Forelimb muscle (tissue), 1 donor: ENCODE results near the gene ASCL3. TPM values are rescaled to one million over a fixed set of nuclear protein-coding genes. Genes with fewer than 3 reads are reported as not detected.
"Not testable (repeated sequence)": the region's sequence is repeated elsewhere in the genome, so short reads cannot be mapped to it uniquely, and the experiment has no call there.

ENCODE experiments used
- DNase-seq: peaks from one replicate; pipeline ENCODE4 v3.0.0-alpha.2; 2013; ENCODE audit warnings: low read depth
- polyA plus RNA-seq: library from polyadenylated mRNA; unstranded; fragments of 120-200 nt; gene quantifications from one replicate; pipeline ENCODE4 v1.2.1, GENCODE V29; 2013; ENCODE audit not compliant: insufficient read length

Gene ASCL3
- polyA plus RNA-seq, 1 donor: not detected

DNA sequence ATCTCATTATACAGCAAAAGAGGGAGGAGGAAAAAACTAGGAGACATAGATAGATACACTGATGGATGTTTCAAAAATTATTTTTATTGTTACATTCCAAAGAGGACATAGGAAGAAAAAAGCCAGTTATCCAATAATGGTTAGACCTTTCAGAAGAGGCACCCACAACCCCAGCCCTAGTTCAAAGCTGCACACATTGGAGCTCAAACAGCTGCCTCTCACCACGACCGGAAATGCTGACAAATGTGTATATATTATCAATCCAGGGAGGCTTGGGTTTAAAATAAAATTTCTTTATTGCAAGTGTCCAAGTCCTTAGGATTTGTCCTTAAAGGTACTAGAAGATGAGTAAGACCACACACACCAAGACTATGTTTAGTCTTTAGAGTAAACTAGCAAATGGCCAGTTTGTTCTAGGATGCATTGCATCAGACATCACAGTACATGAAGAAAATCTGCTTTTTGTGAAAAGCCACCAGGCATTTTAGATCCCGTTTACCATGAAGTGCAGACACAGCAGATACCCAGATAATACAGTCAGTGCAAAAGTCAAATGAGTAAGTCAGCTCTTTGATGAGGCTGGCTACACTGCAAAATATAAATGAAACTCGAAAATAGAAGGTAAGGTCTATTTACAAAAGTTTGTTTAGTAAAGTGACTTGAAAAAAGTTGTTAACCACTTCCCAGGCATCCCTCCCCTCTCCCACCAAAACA lies 4.6 kb upstream of the ASCL3 start:
- no peak for DNase-seq

DNA sequence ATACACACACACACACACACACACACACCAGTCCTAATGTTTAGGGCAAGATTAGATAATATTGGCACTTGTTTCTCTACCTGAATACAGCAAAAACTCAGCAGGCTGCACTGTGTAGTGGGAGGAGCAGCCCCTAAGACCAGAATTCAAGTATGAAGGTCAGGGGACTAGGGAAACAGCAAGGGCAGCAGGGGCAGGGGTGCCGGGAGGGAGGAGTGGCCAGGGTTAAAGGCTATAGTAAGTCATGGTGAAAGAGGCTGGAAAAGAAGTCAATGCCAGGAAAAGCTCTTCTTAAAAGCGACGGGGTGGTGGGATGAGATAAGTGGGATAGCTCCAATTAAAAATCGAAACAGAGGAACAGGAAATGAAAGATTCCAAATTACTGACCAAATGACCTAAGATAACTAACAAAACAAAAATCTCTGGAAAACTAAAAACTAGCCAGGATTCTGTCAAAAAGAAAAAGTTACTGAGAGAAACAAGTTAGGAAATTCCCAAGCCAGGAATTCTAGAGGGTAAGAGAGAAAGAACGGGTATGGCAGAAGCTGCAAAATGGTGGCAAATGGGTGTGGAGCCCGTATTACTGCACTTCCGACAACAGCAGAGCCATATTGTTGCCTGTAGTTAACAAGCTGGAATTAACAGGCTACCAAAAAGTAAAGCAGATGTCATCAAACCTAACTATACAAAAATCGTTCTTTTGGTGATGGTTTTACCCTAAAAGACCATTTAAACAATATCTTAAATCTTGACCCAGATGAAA lies 1.3 kb downstream of the ASCL3 start:
- no peak for DNase-seq

DNA sequence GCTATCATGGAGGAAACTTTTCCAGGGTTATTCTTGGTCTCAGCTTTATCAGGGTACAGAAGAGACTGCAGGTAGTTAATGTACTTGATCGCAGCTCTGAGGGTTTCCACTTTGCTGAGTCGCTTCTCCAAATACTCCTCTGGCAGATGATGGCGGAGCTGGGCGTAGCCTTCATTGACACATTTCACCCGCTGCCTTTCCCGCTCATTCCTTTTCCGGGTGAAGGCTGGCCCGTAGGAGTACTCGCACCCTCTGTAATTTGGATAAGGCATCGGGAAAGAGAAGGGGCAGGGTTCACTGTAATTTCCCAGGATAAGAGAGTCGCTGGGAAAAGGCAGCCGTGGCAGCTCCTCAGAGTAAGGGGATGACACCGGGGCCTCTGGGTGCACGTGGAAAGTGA lies 5.2 kb downstream of the ASCL3 start:
- DNase-seq: no peak

DNA sequence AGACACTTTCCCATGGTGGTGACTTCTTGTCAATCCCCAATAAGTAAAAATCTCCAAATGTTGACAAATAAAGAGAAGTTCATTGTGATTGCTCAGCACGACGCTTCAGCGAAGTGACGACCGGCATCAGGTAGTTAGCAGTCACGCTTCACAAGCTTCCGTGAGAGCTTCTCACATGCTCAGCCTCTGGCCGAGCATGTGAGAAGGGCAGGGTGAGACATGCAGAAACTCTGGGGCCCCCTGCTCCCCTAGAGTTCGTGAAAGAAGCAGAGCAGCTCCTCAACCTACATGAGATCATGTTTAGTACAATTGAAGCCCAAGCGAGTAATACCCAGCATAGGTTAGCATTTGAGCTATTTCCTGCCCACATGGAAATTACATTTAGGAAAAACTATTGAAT lies 5.7 kb downstream of the ASCL3 start:
- no peak for DNase-seq

DNA sequence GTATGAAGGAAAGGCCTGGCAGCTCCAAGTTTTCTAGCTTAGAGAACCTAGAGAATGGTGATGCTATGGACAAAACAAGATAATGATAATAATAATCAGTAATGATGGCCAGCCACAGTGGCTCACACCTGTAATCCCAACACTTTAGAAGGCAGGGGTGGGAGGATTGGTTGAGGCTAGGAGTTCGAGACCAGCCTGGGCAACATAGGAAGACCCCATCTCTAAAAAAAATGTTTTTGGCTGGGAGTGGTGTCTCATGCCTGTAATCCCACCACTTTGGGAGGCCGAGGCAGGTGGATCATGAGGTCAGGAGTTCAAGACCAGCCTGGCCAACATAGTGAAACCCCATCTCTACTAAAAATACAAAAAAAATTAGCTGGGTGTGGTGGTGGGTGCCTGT lies 7.0 kb downstream of the ASCL3 start:
- not testable (repeated sequence) for DNase-seq

DNA sequence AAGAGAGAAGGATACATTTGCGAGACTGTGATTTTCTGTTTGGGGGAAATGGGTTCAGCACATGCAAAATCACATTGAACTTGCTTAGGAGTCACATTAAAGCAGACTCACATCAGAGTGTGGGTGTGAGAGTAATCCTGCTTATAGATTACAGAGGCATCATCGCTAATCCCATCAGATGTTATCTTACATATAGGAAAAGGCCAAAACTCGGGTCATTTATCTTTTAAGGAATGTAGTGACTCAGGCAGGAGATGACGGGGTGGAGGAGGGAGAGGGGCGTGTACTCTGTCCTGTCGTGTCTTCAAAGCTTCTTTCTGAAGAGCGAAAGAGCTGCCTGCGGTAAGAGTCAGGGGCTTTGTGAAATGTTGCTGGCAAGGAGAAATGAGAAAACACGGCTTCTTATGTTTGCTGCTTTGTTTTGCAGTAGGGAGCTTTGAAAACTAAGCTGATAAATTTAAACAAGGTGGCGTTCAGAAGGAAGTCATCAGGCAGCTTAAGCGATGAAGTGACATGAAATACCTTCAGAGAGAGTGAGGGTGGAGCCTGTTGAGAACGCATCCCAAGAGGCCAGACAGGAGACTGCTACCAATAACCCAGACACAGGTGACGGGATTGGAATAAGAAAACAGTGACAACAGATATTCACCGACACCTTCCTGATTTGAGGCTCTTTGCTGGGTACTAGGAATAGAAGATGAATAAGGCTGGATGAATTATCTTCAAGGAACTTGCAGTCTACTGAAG lies 7.9 kb downstream of the ASCL3 start:
- DNase-seq: no peak

DNA sequence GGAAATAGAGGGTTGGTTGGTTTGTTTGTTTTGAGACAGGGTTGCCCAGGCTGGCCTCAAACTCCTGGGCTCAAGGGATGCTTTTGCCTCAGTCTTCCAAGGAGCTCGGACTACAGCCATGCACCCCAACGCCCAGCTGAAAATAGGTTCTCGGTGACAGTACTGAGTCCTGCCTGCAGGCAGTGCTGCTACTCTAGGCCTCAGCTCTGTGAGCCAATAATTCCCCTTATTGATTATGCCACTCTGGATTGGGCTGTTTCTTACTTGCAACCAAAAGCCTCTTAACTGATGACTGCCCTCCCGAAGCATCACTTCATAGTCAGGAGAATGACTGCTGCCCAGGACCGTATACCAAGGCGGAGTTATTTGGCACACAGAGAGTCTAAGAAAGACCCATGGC lies 8.9 kb downstream of the ASCL3 start:
- DNase-seq: no peak

DNA sequence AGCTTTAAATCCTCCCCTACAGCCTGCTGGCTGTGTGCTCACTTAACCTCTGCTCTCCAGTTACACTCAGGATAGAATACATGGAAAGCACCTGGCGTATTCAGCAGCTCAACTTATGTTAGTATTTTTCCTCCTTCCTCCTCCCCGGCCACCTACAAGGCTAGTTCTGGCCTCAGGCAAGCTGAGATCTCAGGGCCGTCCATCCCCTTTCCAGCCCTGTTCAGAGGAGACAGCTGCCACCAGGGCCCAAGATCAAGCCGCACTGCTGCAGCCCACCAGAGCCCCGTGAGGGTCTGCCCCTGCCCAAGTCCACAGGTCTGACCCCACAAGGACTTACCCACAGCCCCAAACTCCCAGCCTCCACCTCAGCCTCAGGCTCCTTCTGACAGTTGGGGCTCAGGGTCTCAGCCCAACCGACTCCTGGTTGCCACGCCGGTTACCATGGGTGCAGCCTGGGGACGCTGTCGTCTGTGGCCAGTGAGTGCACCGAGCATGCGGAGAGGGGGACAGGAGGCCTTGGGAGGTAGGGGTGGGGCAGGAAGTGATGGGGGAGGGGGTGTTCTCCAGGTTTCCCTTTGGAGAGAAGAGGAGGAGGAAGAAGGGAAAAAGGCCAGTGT lies 10.1 kb downstream of the ASCL3 start, which contains the start of gene C11orf16:
Gene C11orf16, minus strand, starts transcription at position 384 of the 617 bp plus-strand sequence. CDS start 639 bp downstream, outside the sequence.
- DNase-seq: no peak

DNA sequence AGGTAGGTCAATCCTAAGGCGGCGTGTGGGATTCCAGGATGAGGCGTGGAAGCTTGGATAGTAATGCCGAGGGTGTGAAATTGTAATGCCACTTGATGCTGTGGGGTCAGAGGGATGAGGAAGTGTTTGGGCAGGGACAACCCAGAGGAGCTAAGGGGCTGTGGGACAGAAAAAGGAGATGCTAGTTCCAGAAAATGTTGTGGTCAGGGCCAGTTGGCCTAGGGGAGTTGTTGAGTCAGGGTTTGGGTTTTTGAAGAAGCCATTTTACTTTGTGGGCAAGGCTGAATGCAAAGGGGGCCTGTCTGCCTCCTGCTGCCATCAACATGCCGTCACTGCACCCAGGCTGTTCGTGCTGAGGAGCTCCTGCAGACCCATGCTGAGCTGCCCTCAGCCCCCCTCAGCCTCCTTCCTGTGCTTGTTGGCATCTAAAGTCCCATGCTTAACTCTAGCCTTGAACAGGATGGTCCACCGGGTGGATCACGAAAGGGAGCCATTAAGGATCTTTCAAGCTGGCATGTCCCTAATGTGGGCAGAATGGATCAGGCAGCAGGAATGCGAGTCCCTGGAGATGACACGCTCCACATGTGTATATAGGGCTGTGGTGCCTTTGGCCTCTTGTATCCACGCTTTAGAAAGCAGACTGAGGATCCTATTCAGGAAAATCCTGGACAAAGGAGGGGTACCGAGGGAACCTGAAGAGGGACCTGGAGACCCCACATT lies 12.2 kb downstream of the ASCL3 start:
- DNase-seq: no peak

DNA sequence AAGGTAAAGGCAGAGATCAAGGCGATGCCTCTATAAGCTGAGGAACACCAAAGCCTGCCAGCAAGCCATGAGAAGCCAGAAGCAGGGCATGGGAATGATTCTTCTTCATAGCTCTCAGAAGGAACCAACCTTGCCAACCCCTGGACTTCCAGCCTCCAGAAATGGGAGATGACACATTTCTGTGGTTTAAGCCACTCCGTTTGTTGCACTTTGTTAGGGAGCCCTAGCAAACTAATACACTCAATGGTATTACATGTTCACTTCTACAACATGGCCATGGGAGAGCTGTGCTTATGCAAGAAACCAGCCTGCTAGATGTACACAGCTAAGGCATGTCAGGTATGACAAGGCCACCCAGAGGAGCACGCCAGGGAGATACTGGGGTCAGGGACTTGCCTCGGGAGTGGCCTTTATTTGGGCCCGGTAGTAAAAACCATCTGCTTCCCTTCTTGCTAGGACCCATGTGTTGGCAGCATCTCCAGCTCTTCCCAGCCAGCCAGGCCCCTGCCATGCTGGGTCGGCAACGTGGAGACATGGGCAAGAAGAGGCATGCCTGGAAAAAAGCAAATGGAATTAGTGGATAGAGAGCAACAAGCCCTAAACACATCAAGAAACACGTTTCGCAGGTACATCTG lies 13.7 kb downstream of the ASCL3 start:
- no peak for DNase-seq

DNA sequence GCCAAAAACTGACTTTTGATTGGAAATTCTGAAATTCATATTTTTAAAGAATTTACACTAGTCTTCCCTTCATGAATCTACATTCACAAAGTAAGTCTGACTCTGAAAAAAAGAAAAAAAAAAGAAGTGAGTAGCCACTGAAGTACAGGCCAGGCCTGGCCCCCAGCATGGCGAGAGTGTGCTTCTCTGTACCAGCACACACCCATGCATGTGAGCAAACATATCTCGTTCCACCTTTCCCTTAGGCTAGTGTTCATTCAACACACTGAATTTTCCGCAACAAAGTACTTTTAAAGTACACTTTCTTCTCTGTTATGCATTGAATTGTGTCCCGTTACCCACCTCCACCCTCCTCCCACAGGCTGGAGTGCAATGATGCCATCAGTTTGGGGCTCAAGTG lies 14.6 kb downstream of the ASCL3 start:
- DNase-seq: no peak

DNA sequence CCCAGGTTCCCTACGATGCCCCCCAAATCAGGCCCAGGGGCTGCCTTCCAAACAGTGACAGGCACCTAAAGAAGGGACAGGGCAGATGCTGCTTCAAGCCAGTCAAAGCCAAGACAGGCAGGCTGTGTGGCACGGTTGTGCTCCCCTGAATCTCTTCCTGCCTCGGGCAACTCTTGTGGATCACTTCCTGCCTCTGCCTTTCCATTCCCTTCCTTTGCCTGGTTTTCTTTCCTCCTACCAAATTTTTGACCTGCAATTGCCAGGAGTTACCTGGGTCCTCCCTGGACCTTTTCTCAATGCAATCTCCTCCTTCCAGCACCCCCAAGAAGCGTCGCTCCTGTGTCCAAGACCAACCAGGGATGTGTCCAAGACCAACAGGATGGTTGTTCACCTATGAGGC lies 15.6 kb downstream of the ASCL3 start:
- no peak for DNase-seq

DNA sequence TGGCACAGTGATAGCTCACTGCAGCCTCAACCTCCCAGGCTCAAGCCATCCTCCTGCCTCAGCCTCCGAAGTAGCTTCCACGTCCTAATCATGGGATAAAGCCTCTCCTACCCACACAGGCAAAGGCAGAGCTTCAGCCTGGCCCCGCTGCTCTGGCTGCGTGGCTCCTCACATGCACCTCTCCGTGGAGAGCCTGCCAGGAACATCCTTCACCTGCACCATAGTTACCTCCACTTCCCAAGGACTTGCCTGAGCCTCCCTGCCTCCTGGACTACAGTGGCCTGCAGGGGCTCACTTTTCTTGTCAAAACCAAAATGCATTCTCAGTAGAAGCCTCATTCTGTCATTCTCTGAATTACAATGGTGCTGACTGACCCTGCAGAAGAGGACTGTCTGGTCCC lies 16.6 kb downstream of the ASCL3 start:
- DNase-seq: no peak

DNA sequence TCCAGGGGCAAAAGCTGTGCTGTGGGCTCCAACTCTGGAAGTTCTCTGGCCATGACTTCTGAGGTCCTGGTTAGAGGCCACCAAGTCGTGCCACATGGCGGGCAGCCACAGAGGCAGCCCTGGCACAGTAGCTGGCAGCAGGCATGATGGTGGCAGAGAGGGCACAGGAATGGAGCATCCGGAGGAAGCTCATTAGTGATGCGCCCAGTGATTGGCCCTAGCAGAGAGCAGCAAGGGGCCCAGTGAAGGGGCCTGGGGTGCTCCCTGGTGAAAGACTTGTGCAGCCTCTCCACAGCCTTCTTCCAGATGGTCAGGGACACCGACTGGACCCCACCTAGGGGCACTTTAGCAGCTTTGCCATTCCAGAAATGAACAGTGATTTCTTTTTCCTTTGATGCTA lies 17.1 kb downstream of the ASCL3 start:
- DNase-seq: no peak

DNA sequence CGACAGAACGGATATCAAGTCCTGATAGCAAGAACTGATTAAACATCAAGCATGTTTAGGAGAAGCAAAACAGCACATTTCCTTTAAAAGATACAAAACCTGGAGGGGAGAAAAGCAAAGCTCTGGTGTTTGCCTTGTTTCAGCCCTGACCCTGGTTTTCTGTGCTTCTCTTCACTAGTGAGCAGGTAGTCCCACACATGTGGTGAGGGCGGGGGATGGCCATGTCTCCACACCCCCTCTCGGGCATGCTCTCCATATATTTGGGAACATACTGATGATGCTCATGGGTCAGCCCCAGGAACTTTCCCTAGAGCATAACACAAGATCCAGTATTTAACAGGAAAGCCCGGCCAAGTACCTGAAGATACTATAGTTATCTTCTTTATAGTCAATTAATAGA lies 20.1 kb downstream of the ASCL3 start:
- DNase-seq: no peak

DNA sequence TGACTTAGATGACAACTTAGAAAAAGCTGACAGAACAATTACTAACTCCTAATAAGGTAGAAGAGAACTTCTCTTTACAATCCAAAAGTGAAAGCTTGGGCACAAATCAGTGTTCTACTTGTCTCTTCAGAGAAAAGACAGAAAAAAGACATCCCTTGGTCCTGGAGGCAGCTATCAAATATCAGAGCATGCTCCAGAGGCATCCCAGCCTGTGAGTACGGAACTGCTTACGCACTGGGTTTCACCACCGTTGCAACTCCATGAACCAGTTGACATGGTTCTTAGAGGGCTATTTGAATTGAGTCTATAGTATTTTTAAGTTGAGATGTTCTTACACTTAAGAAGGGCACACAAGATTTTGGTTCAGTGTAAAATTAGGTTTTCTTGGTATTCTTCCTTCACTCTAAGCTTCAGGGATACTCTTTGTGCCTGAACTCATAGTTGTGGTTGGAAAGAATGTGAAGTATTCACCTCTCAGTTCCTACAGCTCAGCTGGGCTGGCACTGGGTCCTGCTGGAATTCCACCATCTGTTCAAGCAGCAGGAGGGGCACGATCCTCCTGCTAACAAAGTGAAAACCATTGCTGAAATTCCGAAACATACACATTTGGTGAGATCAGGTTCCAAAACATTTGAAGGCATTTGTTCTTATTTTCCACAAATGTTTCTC lies 25.5 kb downstream of the ASCL3 start:
- DNase-seq: no peak

DNA sequence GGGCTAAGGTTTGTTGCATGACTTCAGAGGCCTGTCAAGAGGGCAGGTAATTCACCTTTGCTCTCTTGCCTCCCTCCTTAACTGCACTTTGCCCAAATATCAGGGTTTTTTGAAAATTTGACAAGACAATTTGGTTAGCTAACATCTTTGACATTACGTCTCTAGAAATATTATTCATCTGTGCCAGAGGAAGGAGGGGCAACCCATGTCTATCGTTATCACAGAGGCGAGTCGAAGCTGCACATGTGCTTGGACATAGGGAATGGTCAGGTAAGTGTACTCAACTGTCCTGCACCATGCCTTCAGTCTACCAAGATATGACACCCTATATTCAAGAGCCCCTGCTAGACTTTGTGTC lies 28.2 kb downstream of the ASCL3 start:
- no peak for DNase-seq

DNA sequence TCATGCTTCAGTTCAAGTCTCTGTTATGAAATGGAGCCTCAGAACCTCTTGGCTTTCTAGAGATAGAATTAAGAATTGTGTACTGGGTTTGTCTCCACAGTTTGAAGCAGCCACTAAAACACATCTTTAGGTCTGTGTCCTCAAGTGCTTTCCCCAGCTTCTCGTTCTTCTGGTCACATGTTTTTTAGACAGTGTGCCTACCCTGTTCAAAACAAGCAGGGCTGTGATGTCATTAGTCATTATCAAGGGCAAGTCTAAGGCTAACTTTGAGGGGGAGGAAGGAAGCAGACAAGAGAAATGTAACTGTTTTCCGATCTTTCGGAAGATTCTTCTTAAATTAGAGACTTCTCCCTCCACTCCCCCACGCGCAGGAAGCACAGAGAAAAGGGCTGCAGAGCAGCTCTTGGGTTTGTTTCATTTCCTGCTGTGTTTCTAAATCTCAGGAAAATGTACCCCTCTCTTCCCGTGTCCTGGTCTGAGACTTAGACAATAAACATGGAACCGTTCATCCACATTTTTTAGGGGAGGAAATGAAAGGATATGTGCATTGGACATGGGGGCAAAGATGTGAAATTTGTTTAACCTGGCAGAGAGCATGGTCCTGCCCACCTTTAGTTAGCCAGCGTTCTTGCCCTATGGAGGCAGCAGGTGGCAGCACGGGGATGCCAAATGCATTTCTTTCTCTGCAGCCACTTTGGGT lies 28.7 kb downstream of the ASCL3 start:
- DNase-seq: no peak

DNA sequence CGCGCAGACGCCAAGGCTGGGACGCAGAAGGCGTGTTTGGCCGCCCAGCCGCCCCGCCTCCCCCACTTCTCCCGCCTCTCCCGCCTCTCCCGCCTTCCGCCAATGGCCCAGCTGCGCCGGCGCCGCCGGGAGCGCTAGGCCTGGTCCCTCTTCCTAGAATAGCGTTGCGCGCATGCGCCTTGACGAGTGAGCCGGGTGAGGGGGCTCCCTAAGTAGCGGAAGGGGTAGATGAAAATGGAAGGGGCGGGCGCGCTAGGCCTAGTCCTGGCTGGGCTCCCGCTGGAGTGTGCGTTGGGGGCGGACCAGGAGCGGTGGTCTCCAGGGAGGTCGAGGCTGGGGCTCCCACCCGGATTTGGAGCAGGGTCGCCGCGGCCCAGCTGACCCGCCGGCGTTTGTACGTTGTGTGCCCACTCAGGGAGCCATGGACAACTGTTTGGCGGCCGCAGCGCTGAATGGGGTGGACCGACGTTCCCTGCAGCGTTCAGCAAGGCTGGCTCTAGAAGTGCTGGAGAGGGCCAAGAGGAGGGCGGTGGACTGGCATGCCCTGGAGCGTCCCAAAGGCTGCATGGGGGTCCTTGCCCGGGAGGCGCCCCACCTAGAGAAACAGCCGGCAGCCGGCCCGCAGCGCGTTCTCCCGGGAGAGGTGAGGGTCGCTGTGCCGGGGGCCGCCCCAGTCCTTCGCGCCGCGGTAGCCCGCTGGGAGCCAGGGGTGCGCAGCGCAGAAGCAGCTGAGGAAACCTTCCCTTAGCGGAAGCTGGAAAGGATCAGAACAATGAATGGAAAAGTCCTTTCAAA lies 31.6 kb downstream of the ASCL3 start, which contains the start of gene AKIP1:
Gene AKIP1, plus strand, starts transcription at position 161 of the 795 bp plus-strand sequence. Its CDS starts 261 bp downstream, at position 422.
- DNase-seq: peak; percentile 96
